Stimulated activated CD8-positive, alpha-beta memory T cell treated with anti-CD3 and anti-CD28 coated beads, Interleukin-2, amount 100 ng/mL, for 48 hours (primary cell): ENCODE measurements around the gene TMEM107.

ENCODE experiments used
- DNase-seq, 2 donors: peaks; one replicate each; pipeline ENCODE4 v3.0.0-alpha.2; 2020; ENCODE audit warnings: low read depth in 2 of 2

The TMEM107 gene

DNA sequence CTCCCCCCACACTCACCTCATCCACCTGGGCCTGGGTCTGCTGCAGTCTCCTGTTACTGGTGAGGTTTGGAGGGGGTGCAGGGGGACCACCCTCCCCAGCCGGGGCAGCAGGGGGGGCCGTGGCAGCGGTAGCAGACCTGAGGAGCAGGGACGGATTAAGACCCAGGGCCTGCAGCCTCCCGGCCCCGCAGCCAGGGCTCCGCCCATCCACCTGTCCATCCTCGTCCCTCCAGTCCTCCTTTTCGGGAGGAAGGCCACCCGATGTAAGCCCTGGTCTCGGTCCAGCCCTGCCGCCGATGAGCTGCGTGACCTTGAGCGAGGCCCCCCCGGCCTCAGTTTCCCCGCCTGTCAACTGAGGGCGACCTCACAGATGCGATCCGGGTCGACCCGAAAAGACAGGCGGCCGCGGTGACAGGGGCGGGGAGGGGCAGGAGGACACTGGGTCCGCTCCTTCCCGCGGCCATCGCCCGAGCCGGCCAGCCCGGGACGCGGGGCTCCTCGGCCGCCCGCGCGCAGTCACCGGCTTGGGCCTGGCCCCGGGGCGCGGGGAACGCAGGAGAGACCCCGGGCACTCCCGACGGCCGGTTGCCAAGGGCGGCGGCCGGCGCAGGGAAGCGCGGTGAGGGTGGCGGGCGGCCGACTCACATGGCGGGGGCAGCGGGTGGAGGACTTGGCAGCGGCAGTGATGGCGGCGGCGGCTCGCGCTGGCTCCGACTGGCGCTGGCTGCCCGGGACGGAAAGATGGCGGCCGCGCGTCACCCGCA lies 13.8 kb downstream of the TMEM107 start, which contains the start of gene VAMP2:
TSS of gene VAMP2 (minus strand) at position 716 of the 764 bp plus-strand sequence. CDS start at position 647, 69 bp downstream.
- DNase-seq, result peak; percentile 71 to 78

DNA sequence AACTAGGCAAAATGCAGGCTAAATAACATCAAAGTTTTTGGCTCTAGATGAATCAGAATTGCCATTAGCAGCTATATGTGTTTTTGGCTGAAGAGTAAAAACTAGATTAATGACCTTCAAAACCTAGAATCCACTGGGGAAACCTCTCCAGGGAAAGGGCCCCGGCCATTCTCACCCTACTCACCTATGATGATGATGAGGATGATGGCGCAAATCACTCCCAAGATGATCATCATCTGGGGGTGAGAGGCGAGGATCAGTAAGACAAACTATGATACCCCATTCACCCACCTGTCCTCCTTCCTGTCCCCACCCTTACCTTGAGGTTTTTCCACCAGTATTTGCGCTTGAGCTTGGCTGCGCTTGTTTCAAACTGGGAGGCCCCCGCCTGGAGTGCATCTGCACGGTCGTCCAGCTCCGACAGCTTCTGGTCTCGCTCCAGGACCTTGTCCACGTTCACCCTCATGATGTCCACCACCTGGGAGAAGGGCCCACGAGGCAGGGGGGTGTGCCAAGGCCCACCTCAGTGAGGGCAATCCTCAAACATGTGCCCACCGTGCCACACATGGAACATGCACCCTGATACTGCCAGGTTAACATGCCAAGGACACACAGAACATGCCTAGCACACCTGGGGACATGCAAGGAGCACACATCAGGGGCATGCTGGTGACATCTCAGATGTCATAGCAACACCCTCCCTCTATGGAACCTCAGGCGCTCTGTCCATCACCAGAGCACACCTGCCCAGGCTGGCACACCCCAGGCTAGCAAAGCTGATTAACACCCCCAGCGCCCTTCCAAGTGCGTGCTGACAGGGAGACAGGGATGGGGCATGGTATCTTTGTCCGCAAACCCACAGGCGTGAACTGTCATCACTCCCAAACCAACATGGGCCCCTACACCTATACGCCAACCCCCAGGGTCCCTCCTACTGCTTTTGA lies 14.6 kb downstream of the TMEM107 start:
- no peak for DNase-seq

DNA sequence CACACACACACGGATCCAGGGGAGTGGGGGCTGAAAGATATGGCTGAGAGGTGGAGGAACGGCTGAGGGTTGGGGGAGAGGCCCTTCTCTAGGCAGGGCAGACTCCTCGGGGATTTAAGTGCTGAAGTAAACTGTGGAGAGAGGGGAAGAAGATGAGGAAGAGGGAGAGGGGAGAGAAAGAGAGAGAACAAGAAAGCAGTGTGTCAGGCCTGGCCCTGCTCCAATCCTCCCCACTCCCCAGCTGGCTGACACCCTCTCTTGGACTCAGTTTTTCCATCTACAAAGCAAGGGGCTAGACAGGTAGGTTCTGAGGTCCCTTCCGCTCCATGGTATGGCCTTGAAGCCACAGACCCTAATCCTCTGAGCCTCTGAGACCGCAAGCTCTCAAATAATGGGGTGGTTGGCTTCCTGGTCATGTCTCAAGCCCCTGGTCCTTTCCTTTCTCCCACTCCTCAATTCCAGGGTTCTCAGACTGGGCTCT lies 15.4 kb downstream of the TMEM107 start:
- DNase-seq, result no peak

DNA sequence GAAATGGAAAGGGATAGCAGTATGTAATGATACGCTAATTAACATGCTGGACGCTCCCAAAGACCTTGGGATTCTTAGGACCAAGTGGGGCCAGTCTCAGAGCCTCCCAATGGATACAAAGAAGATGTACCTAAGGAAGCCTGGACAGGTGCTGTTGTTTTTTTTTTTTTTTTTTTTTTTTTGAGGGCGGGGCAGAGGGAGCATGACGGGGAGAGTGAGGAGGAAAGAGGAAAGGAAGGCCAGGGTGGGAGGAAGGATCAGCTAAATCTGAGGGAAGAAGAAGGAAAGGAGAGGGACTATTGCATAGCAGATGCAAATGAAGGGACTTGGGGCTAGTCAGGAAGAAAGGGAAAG lies 16.0 kb downstream of the TMEM107 start:
- DNase-seq, result no peak

DNA sequence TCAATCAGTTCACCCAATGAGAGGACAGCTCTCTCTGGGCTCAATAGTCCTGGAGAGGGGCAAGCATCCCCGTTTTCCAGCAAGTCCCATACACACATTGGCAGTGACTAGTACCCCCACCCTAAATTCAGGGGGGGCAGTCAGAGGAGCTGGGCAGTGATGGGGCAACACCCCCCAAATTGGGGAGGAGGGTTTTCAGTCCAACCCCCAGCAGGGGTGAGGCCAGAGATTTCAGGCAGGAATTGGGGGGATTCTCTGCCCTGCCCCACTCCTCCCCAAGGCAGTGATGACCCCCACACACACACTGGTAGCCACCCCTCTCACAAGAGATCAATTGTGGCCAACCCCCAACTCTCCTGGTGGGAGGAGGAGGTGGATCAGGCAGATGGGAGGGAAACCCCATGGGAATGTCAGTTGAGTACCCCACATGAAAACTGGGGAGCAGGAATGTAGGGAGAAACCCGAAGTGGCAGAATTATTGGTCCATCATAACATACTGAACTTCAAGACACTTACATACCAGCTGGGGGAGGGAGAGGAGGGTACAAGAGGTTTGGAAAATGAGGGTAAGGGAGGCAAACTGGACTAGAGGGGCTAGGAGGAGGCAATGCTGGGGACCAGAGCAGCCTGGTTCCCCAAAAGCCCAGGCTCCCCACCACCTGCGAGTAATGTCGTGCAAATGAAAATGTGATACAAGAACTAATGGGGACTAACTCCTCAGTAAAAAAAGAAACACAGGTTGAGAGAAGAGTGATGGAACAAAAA lies 16.5 kb downstream of the TMEM107 start:
- DNase-seq, result no peak

DNA sequence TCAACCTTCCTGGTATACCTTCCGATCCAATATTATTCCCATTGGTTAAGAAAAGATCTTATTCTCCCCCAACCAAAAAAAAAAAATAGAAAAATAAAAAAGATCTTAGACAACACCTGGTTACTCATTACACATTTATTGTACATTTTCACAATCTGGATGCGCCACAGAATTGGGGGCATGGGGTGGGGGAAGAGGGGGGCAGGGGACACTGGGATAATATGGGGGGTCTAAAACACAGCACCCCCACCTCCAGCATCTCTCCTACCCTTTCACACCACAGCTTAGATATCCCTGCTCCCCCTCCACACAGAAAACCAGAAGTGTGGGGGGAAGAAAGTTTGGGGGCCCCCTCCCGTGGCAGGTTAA lies 17.2 kb downstream of the TMEM107 start:
- DNase-seq, result no peak

DNA sequence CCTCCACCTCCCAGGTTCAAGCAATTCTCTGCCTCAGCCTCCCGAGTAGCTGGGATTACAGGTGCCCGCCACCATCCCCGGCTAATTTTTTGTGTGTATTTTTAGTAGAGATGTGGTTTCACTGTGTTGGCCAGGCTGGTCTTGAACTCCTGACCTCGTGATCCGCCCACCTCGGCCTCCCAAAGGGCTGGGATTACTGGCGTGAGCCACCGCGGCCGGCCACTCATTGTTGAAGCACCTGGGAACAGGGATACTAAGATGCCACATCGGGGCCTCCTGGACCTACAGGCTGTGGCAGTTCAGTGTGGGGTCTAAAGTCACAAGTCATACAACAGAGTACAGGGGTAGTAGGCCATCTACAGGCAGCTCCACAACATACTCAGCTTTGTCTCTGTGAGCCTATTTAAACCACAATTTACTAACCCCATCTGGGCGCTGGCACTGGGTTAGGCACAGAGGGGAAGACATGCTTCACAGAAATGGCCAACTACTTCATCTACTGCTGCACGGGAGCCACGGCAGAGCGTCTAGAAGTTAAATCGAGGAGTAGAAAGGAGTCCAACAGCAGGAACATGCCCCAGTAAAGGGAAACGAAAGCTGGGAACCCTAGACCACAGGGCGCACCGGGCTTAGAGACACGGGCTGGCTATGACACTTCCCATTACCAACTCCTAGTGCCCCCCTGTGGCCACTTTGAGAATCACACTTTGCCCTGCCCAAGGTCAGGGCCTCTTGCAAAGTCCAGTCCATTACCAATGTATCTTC lies 17.7 kb downstream of the TMEM107 start:
- peak; percentile 78 to 88 for DNase-seq

DNA sequence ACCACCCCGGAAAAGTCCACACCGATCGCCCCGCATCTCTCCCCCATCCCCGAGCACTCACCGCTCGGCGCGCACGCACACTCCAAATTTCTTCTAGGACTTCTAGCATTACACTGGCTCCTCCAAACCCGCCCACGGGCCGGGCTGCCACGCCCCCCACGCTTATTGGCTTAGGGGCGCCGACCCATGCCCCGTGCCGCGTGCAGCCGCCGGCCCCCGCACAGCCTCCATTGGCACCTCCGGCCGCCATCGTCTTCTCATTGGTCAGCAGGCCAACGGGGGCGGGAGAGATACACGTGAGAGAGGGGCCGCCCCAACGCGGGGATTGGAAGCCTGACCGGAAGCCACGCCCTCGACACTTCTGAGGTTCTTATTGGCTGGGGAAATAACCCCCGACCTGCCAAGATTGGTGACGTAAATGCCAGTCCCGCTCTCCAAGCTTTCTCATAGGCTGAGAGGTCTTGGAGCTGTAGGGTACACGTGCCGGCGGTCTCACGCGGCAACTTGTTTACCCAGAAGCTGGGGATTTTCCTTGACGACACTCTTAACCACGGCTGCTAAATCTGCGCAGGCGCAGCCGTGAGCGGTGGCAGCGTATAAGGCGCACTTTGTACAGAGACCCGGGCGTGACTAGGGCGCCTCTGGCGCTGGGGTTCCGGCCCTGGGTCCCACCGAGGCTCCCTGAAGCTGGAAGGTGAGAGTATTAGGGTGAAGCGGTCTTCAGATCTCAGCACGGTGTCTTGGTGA lies 19.8 kb downstream of the TMEM107 start:
- DNase-seq, result peak; percentile 100

DNA sequence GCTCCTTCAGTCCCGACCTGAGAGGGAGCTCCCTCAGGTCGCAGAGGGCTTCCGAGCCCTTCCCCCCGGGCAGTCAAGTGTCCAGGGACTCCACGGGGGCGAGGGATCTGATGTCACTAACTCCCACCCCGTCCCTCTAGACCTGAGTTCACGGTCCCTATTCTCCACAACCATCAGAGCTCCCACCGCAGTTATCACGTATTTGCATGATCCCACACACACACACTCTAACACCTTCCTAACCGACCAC lies 20.3 kb downstream of the TMEM107 start:
- DNase-seq, result no peak

DNA sequence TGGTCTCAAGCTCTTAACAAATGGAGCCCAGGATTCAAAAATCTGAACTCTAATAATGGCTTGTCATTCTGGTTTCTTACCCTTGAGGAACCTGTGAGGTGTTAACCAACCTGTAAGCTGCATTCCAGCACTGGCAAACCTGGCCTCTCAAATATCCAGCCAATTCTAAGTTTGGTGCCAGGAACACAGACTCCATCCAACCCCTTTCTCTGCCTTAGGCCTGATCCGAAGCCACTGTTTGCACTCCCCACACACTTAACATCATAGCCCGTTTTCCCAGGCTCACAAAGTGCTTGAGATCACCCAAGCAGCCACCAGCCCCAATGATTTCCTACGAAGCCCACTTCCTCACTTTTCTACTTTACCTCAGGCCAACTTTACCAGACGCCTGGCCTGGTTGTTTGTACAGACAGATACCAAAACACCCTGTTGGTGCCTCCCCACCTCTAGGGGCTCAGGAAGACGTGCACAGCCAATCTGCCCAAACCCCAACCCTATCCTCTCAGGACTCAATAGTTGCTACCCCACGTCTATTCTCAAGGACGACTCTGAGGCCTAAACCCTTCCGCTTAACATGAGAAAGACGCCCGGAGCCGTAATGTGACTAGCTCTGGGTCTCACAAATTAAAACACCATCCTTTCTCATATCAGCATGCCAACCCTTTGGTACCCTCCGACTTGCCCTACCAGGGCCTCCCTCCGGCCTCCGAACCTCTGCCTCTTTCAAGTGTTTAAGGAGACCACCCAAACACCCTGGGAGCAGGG lies 20.8 kb downstream of the TMEM107 start:
- DNase-seq, result no peak

DNA sequence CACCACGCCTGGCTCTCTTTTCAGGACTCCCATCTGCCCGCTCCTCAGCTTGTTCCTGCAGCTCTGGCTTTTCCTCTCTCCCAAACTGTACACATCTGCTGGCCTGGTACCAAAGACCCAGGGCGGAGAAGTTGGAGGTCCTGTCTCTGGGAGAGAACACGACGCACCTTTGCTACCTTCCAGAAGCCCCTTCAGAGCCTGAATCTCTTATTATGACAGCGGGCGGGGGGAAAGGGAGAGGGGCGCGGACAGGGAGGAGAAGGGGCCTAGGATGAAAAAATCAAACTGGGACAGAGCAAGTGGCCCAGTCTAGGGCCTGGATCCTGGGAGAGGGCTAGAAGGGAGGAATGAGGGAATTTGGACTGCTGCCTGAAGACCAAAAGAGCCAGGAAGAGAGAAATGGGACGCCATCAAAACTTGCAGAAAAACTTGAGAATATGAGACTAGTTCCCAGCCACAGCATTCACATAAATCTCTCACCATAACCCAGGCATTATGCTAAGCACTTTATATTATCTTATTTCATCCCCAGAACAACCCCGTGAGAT lies 21.5 kb downstream of the TMEM107 start:
- DNase-seq, result no peak

DNA sequence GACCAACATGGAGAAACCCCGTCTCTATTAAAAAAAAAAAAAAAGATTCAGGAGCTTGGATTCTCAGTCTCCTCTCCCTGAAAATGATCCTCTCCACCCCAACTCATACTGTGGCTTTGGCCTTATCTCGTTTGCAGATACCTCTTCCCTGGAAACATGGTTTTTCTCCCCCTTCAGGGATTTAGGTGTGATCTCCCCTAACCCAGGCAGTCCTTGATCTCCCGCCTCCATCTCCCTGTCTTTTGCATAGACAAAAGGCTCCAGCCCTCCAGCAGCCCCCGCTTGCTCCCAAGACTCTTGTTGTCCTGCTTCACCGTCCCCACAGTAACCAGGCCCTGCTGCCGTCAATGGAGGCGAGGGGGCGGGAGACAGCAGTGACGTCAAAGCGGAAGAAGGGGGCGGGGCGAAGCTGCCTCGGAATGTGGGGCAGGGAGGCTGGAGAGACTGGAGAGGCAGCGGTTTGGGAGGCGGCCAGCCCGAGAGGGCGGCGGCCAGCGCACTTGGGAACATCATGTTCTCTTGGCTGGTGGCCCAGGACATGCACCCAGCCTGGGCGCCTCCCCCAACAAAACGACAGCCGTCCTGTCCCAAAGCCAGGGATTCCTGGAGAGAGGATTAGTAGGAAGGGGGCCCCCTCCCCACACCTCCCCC lies 22.1 kb downstream of the TMEM107 start:
- DNase-seq, result peak; percentile 75 to 91

DNA sequence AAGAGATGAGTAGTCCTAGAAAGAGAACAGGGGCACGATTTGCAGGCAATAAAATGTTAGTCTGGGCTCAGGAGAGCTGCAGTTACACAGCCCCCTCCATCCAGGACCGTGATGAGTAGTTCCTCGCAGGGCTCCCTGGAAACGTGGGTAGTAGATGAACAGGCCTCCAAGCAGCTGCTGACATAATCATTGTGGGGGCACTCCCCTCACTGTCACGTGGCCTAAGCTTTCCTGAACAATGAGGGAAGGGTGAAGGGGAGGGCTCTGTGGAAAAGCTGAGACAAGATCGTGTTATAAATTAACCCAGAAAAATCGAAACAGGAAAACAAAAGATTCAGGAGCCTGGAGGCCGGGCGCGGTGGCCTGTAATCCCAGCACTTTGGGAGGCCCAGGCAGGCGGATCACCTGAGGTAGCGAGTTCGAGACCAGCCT lies 22.6 kb downstream of the TMEM107 start:
- peak in 1 of 2 donors; percentile 53 for DNase-seq

DNA sequence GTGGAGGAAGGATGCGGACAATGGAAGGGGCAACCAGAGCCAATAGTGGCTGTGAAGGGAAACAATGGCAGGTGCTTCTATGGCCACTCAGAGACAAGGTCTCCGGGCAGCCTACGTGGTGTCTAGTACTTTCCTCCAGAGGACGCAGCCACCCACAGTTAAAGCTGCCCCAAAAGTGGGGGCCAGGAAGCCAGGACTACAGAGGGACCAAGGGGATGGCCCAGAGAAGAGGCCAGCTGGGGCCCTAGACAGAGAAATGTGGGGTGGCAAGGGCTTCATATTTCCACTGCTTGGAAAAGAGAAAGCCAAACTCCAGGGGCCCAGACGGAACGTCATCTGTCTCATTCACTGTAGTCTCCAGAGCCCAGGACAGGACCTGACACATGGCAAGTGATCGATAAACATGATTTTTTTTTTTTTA lies 23.1 kb downstream of the TMEM107 start:
- DNase-seq, result no peak

DNA sequence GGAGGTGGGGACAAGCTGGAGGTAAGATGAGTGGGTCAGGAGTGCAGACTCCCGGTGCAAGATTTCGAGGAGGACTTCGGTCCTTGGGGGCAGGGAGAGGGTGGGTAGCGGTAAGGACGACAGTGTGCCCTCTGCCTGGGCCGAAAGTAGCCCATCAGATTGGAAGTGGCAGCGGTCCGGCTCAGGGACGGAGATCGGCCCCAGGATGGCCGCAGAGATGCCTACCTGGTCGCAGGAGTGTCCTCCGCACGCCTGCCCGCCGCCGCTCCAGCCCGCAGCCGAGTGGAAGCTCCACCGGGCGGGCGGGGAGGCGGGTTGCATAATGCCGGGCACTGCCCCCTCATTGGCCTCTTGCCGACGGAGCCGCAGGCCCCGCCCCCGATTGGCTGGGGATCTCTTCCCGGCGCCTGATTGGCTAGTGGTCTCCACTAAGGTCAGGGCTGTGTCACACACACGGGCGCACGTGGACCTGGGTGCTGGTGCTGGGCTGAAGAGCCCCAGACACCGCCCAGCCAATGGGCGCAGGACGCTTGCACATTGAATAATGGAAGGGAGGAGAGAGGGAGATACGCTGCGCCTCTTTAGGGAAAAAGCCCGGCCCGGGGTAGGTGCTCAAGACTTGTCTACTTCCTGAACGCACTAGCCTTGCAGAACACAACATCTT lies 23.9 kb downstream of the TMEM107 start, which contains the start of gene PER1:
TSS of gene PER1 (minus strand) at position 293 of the 664 bp plus-strand sequence. CDS start 1,698 bp downstream, outside the sequence.
- DNase-seq, result peak; percentile 91

DNA sequence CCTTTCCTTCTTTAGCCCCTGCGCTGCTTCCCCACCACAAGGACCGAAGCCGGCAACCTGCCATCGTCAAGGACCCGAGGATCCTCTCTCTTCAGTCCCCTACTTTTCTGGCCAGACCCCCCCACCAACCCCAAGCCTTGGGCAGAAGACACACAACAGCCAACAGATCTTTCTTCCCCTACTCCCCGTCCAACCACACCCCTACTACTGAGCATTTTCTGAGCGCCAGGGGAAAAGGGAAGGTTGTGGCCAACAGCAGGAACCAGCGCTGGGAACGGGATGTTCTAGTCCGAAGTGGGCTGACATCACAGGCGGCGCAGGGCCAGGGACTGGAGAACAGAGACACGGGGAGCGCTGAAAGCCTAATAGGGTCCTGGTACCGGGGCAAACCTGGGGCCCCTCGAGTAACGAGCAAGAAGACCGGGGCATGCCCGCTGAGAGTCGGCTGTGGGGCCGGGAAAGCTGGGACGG lies 24.5 kb downstream of the TMEM107 start:
- no peak for DNase-seq

DNA sequence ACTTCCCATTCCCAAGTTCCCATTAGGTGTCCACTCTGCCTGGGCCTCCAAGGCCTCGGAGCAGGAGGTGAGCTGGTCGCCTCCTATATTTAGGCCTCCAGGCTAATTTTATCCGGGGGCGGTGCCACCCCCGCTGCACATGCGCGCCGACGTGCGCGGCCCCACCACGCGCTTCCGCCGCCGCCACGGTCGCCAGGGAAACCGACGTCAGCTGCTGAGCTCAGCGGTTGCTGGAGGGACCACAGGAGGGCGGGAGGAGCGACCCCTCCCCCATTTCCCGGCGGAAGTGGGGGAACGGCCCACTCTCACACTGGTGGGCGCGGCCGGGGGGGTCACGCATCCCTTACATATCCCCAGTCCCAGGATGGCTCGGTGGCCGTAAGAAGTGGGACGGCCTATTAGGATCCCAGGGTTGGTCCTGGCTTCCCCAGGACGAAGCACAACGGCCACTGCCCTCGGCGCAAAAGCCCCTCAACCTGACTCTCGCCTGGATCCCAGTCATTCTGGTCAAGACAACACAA lies 25.0 kb downstream of the TMEM107 start:
- DNase-seq, result peak; percentile 80 to 87
